HepG2 (cell line): ENCODE data around the gene ERFL. TPM values are rescaled to one million over a fixed set of nuclear protein-coding genes. Genes with fewer than 3 reads are reported as not detected.
A peak's percentile ranks its signal among the peaks of the same experiment; 100 is the strongest.

Source experiments
- AFF4 ChIP-seq: sonication (generic); formaldehyde crosslinking; IDR thresholded peaks from 2 replicates; pipeline ENCODE4 v1.4.0; 2020; ENCODE audit warnings: missing genetic modification reagents
- DZIP1 ChIP-seq: sonication (generic); formaldehyde crosslinking; IDR thresholded peaks from 2 replicates; pipeline ENCODE4 v1.5.0; 2020; ENCODE audit warnings: mild to moderate bottlenecking, missing genetic modification reagents
- FOXK1 ChIP-seq: sonication (generic); formaldehyde crosslinking; IDR thresholded peaks from 2 replicates; pipeline ENCODE4 v1.4.0; 2020; ENCODE audit warnings: low read depth, missing genetic modification reagents, borderline replicate concordance
- GTF3A ChIP-seq: sonication (generic); formaldehyde crosslinking; conservative IDR thresholded peaks from 2 replicates; pipeline ENCODE4 v1.4.0; 2020; ENCODE audit warnings: mild to moderate bottlenecking, missing genetic modification reagents
- HNF1A ChIP-seq, 2 experiments: sonication (generic) in 1 of 2; formaldehyde crosslinking in 1 of 2; IDR thresholded peaks; 2 replicates each; pipeline versions ENCODE4 v1.4.0 to v1.6.1; 2016 to 2020; ENCODE audit warnings: borderline replicate concordance in 1 of 2, low read depth in 1 of 2, mild to moderate bottlenecking in 1 of 2, missing genetic modification reagents in 1 of 2
- MBNL3 ChIP-seq: fragments of 250-450 bp; sonication (Bioruptor Pico); conservative IDR thresholded peaks from 2 replicates; pipeline ENCODE4 v1.8.0; 2022; ENCODE audit warnings: mild to moderate bottlenecking, inconsistent platforms
- POGZ ChIP-seq: sonication (generic); formaldehyde crosslinking; IDR thresholded peaks from 2 replicates; pipeline ENCODE4 v1.4.0; 2020; ENCODE audit warnings: mild to moderate bottlenecking, missing genetic modification reagents
- RBM22 ChIP-seq: fragments of 200-400 bp; formaldehyde crosslinking; optimal IDR thresholded peaks from 2 replicates; pipeline ENCODE3; 2017; ENCODE audit warnings: mild to moderate bottlenecking, low read length, moderate library complexity
- SAFB2 ChIP-seq: sonication (generic); formaldehyde crosslinking; IDR thresholded peaks from 2 replicates; pipeline ENCODE4 v1.5.1; 2020; ENCODE audit warnings: missing genetic modification reagents, low read depth, mild to moderate bottlenecking, borderline replicate concordance
- SP4 ChIP-seq: sonication (generic); formaldehyde crosslinking; IDR thresholded peaks from 2 replicates; pipeline ENCODE4 v1.8.1; 2023; ENCODE audit warnings: mild to moderate bottlenecking, missing genetic modification reagents
- TERF1 ChIP-seq: sonication (generic); formaldehyde crosslinking; IDR thresholded peaks from 2 replicates; pipeline ENCODE4 v1.8.0; 2022; ENCODE audit warnings: mild to moderate bottlenecking, missing genetic modification reagents, moderate library complexity
- ZKSCAN1 ChIP-seq: fragments of 150-350 bp; IDR thresholded peaks from 2 replicates; pipeline ENCODE4 v1.6.1; 2014; ENCODE audit warnings: low read length
- ZNF282 ChIP-seq: fragments of 450-650 bp; IDR thresholded peaks from 2 replicates; pipeline ENCODE4 v1.6.1; 2018; ENCODE audit not compliant: partially characterized antibody
- ZNF615 ChIP-seq: sonication (generic); formaldehyde crosslinking; IDR thresholded peaks from 2 replicates; pipeline ENCODE4 v1.5.0; 2020; ENCODE audit warnings: mild to moderate bottlenecking, missing genetic modification reagents, borderline replicate concordance
- polyA plus RNA-seq, 8 experiments: library from polyadenylated mRNA; depleted of rRNA in 3 of 8; stranded (reverse) in 7 of 8; unstranded in 1 of 8; fragments of >200 nt; fragmentation: Illumina TruSeq in 4 of 8; extraction: Trizol in 4 of 8; gene quantifications; 2 replicates each; pipeline versions ENCODE4 v1.2.1 to v1.2.3, GENCODE V29; 2011 to 2016; ENCODE audit warnings: low read depth in 4 of 8, missing spikeins in 1 of 8, mixed read lengths in 1 of 8; ENCODE audit not compliant: insufficient read depth in 1 of 8
- total RNA-seq, 5 experiments: library from RNA; depleted of rRNA; stranded (reverse); fragments of >200 nt; fragmentation: Illumina TruSeq; extraction: Trizol; gene quantifications; 2 replicates each; pipeline ENCODE4 v1.2.3, GENCODE V29; 2016; ENCODE audit warnings: low read depth in 1 of 5

Gene ERFL
- total and polyA plus RNA-seq, 2 of the 13 experiments (the other 11 are each of a cell fraction or from before 2014, with no cell fraction given): not detected

GRCh38 chr19:41883821-41884733 is 44.2 kb downstream of the ERFL start (continued):
- TF ChIP-seq RBM22: no peak
- peak; percentile 41; the same call in 1 of the 2 replicates for TF ChIP-seq POGZ (CRISPR knock-in tag)
- peak; percentile 86 for TF ChIP-seq FOXK1 (CRISPR knock-in tag)
- no peak for TF ChIP-seq ZNF282
- no peak for TF ChIP-seq DZIP1 (CRISPR knock-in tag)
- no peak for TF ChIP-seq AFF4 (CRISPR knock-in tag)
- TF ChIP-seq GTF3A: no peak
- peak; percentile 11; the same call in 1 of the 2 replicates for TF ChIP-seq ZKSCAN1
- peak; percentile 46; the same call in 1 of the 2 replicates for TF ChIP-seq SAFB2 (CRISPR knock-in tag)
- TF ChIP-seq HNF1A (IDR thresholded peaks at IDR 0.05; ENCODE audit: low read depth): no peak
- no peak for TF ChIP-seq HNF1A (CRISPR knock-in tag; IDR thresholded peaks at IDR 0.05; ENCODE audit: borderline replicate concordance)
- no peak for TF ChIP-seq MBNL3 (CRISPR knock-in tag)
- TF ChIP-seq ZNF615 (CRISPR knock-in tag): peak; percentile 18; the same call in 1 of the 2 replicates
- TF ChIP-seq TERF1 (CRISPR knock-in tag): no peak
- peak; percentile 81 for TF ChIP-seq SP4 (CRISPR knock-in tag)
